ENCODE data around the gene PLEKHS1. TPM values are rescaled to one million over a fixed set of nuclear protein-coding genes. Genes with fewer than 3 reads are reported as not detected.

PLEKHS1 gene
- not detected for total RNA-seq
- long read RNA-seq = 0 reads

GRCh38 chr10:113751181-113751732 lies at the start of gene PLEKHS1:
PLEKHS1 (plus strand) TSS chr10:113751682; CDS start chr10:113755278, 3,596 bp downstream.
- DNase-seq (no peak), ATAC-seq (no peak)
- intact Hi-C loops (cut with DNase I) = no loop called here

GRCh38 chr10:113704637-113705343 lies 46.7 kb upstream of the PLEKHS1 start:
- intact Hi-C loops (cut with DNase I) = loop anchor here (5.0 to 10.0 kb wide), 3 partner anchors 68 to 408 kb away; no protein-coding TSS in a partner anchor
- ATAC-seq (peak; percentile 40 to 44), DNase-seq (no peak)

- DNase-seq = no peak
- intact Hi-C loops (cut with DNase I) = loop anchor here (5.0 to 10.0 kb wide), 3 partner anchors 67 to 407 kb away; no protein-coding TSS in a partner anchor
- ATAC-seq = no peak
These were observed 46.2 kb upstream of the PLEKHS1 start for GRCh38 chr10:113705344-113705652.

GRCh38 chr10:113706623-113707022 lies 44.9 kb upstream of the PLEKHS1 start:
- intact Hi-C loops (cut with DNase I) = loop anchor here (5.0 to 10.0 kb wide), 3 partner anchors 66 to 406 kb away; no protein-coding TSS in a partner anchor

GRCh38 chr10:113708640-113709039 lies 42.8 kb upstream of the PLEKHS1 start:
- DNase-seq (no peak), ATAC-seq (no peak)
- intact Hi-C loops (cut with DNase I) = loop anchor here (5.0 to 10.0 kb wide), 3 partner anchors 64 to 404 kb away; no protein-coding TSS in a partner anchor

More at GRCh38 chr10:113706623-113707022, 44.9 kb upstream of the PLEKHS1 start:
- no peak for DNase-seq
- ATAC-seq = no peak

- intact Hi-C loops (cut with DNase I) = loop anchor here (5.0 to 10.0 kb wide), 3 partner anchors 63 to 403 kb away; no protein-coding TSS in a partner anchor
- DNase-seq (no peak), ATAC-seq (no peak)
These were observed 42.2 kb upstream of the PLEKHS1 start for GRCh38 chr10:113709221-113709838.

- DNase-seq = no peak
- intact Hi-C loops (cut with DNase I) = no loop called here
- no peak for ATAC-seq
These were observed 40.3 kb upstream of the PLEKHS1 start for GRCh38 chr10:113711142-113711541.

GRCh38 chr10:113712024-113712423 lies 39.5 kb upstream of the PLEKHS1 start:
- ATAC-seq (no peak), DNase-seq (no peak)
- intact Hi-C loops (cut with DNase I) = no loop called here

GRCh38 chr10:113712755-113713639 lies 38.5 kb upstream of the PLEKHS1 start:
- intact Hi-C loops (cut with DNase I) = no loop called here

GRCh38 chr10:113713640-113713982 lies 37.9 kb upstream of the PLEKHS1 start:
- ATAC-seq (no peak), DNase-seq (no peak)
- intact Hi-C loops (cut with DNase I) = no loop called here

More at GRCh38 chr10:113712755-113713639, 38.5 kb upstream of the PLEKHS1 start:
- no peak for ATAC-seq
- no peak for DNase-seq

GRCh38 chr10:113716109-113716910 lies 35.2 kb upstream of the PLEKHS1 start:
- intact Hi-C loops (cut with DNase I) = no loop called here
- ATAC-seq (no peak), DNase-seq (no peak)

- no peak for ATAC-seq
- no peak for DNase-seq
These were observed 32.3 kb upstream of the PLEKHS1 start for GRCh38 chr10:113718969-113719822.

GRCh38 chr10:113720386-113720785 lies 31.1 kb upstream of the PLEKHS1 start:
- ATAC-seq (no peak), DNase-seq (no peak)
- intact Hi-C loops (cut with DNase I) = no loop called here

More at GRCh38 chr10:113718969-113719822, 32.3 kb upstream of the PLEKHS1 start:
- intact Hi-C loops (cut with DNase I) = no loop called here

- no peak for DNase-seq
- no peak for ATAC-seq
- intact Hi-C loops (cut with DNase I) = no loop called here
These were observed 19.2 kb upstream of the PLEKHS1 start for GRCh38 chr10:113732160-113732881.

GRCh38 chr10:113732966-113733365 lies 18.5 kb upstream of the PLEKHS1 start:
- DNase-seq = no peak
- ATAC-seq = no peak

GRCh38 chr10:113733635-113734034 lies 17.8 kb upstream of the PLEKHS1 start:
- intact Hi-C loops (cut with DNase I) = no loop called here
- no peak for DNase-seq
- ATAC-seq = no peak

More at GRCh38 chr10:113732966-113733365, 18.5 kb upstream of the PLEKHS1 start:
- intact Hi-C loops (cut with DNase I) = no loop called here

GRCh38 chr10:113735913-113736312 lies 15.6 kb upstream of the PLEKHS1 start:
- DNase-seq (no peak), ATAC-seq (no peak)
- intact Hi-C loops (cut with DNase I) = no loop called here

Data from left cardiac atrium (tissue), 4 donors.